T-helper 1 cell treated with Interleukin-12 subunit alpha and Interleukin-12 subunit beta and Interleukin-4 antibody, amounts not matched to agents 30 μg/mL and 1 μg/mL, for 36 hours (primary cell): ENCODE measurements around the gene ATAT1.
A peak's percentile ranks its signal among the peaks of the same experiment; 100 is the strongest.
"Not testable (repeated sequence)": the region's sequence is repeated elsewhere in the genome, so short reads cannot be mapped to it uniquely, and the experiment has no call there.

ENCODE experiments used
- H3K27ac Mint-ChIP-seq: one replicate; pipeline ENCODE4 v1.8.0; 2021; ENCODE audit warnings: mild to moderate bottlenecking, mixed read lengths
- H3K27me3 Mint-ChIP-seq: one replicate; pipeline ENCODE4 v1.8.0; 2021; ENCODE audit warnings: low read depth, mixed read lengths
- H3K36me3 Mint-ChIP-seq: one replicate; pipeline ENCODE4 v1.8.0; 2021; ENCODE audit warnings: low read depth, mixed read lengths
- H3K4me1 Mint-ChIP-seq: one replicate; pipeline ENCODE4 v1.8.0; 2021; ENCODE audit warnings: low read depth, mixed read lengths
- H3K4me3 Mint-ChIP-seq: one replicate; pipeline ENCODE4 v1.8.0; 2021; ENCODE audit warnings: mild to moderate bottlenecking, moderate library complexity, mixed read lengths
- H3K9me3 Mint-ChIP-seq: one replicate; pipeline ENCODE4 v1.8.0; 2021; ENCODE audit warnings: mixed read lengths

ATAT1 gene

DNA sequence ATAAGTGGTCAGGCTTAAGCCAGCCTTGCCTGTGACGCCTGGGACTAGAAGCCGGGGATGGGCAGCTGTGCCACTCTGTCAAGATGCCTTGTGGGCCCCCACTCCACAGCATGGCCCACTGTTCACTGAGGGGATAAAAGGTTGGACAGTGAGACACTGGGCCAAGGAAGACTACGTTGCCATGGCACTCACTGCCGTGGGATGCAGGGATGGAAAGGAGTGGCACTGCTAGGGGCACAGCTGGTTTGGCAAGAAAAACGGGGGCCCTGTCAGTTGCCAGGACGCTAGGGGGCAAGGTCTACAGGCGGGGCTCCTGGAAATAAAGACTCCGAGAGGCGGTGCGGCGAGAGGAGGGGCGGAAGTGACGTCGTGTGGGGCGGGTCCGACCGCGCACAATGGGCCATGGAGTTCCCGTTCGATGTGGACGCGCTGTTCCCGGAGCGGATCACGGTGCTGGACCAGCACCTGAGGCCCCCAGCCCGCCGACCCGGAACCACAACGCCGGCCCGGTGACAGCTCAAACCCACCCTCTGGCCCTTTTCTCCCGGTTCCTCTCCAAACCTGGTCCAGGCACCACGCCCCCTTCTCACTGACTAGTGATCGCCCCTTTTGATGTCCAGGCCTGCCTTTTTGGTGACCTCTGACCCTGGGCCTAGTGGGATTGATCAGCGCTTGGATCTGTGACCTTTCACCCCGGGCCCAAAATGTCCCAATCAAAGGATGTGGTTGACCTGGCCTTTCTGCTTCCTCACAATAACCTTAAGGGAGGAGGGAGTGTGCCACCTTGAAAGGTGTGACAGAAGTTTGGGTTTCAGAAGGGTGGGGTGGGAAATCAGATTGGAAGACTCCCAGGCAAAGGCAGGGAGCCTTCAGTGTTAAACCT lies at the start of gene ATAT1:
TSS of gene ATAT1 (plus strand) at position 391 of the 883 bp plus-strand sequence.
- H3K36me3 Mint-ChIP-seq: peaks cover 46% of the 10 kb centered on the region
- no peaks in the 10 kb centered on the region for H3K9me3 Mint-ChIP-seq
- H3K27me3 Mint-ChIP-seq: no peaks in the 10 kb centered on the region
- H3K27ac Mint-ChIP-seq: peak within 1 kb of the TSS; percentile 98
- peak within 1 kb of the TSS; percentile 96 for H3K4me3 Mint-ChIP-seq
- H3K4me1 Mint-ChIP-seq: peaks cover 22% of the 10 kb centered on the region

GRCh38 chr6:30578051-30578450 lies 48.6 kb upstream of the ATAT1 start:
- Mint-ChIP-seq H3K27ac (no peak overlapping the region), H3K36me3 (peaks cover 54% of the 10 kb centered on the region), H3K4me3 (no peak overlapping the region), H3K27me3 (no peaks in the 10 kb centered on the region), H3K9me3 (no peaks in the 10 kb centered on the region), H3K4me1 (peaks cover 25% of the 10 kb centered on the region)

DNA sequence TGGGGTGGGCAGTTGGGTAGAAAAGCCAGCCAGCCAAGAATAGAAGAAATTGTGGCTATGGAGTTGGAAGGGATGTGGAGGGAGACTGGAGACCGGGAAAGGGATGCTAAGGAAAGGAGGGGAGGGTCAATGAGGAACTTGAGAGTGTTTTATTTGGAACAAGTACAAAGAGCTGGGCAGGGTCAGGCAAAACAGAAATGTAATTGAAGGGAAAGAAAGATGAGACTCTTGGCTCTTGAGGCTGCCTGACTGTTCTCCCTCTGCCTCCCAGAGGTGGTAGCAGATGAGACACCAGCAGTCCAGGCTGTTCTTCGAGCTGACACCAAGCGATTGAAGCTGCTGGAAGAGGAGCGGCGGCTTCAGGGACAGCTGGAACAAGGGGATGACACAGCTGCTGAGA lies 42.8 kb upstream of the ATAT1 start:
- no peaks in the 10 kb centered on the region for H3K27me3 Mint-ChIP-seq

DNA sequence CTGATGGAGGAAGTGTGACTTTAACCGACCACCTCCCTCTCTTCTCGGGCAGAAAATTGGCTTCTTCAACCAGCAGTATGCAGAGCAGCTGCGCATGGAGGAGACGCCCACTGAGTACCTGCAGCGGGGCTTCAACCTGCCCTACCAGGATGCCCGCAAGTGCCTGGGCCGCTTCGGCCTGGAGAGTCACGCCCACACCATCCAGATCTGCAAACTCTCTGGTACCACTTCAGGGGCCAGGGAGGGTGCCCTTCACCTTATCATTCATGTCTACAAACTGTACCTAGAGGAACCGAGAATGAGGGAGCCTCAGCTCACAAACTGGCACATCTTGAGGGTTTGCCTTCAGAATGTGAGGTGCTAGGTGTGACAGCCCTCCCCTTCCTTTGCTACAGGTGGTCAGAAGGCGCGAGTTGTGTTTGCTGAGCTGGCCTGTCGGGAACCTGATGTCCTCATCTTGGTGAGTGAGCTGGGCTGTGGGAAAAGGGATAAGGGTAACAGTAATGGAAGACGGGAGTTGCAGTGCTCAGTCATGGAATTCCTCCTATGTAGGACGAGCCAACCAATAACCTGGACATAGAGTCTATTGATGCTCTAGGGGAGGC lies 36.8 kb upstream of the ATAT1 start:
- H3K9me3 Mint-ChIP-seq: no peaks in the 10 kb centered on the region
- H3K36me3 Mint-ChIP-seq: peaks cover 59% of the 10 kb centered on the region
- H3K27ac Mint-ChIP-seq: no peak overlapping the region
- peaks cover 3% of the 10 kb centered on the region for H3K4me1 Mint-ChIP-seq
- no peaks in the 10 kb centered on the region for H3K27me3 Mint-ChIP-seq
- H3K4me3 Mint-ChIP-seq: no peak overlapping the region

More for the DNA sequence above, 42.8 kb upstream of the ATAT1 start:
- Mint-ChIP-seq H3K4me3 (no peak overlapping the region), H3K36me3 (peaks cover 67% of the 10 kb centered on the region), H3K4me1 (no peaks in the 10 kb centered on the region), H3K27ac (no peak overlapping the region), H3K9me3 (no peaks in the 10 kb centered on the region)

- Mint-ChIP-seq H3K27me3 (no peaks in the 10 kb centered on the region), H3K4me1 (peaks cover 3% of the 10 kb centered on the region), H3K27ac (no peak overlapping the region), H3K9me3 (no peaks in the 10 kb centered on the region), H3K4me3 (no peak overlapping the region), H3K36me3 (peaks cover 55% of the 10 kb centered on the region)
Measured at GRCh38 chr6:30590509-30590908, 36.2 kb upstream of the ATAT1 start.

DNA sequence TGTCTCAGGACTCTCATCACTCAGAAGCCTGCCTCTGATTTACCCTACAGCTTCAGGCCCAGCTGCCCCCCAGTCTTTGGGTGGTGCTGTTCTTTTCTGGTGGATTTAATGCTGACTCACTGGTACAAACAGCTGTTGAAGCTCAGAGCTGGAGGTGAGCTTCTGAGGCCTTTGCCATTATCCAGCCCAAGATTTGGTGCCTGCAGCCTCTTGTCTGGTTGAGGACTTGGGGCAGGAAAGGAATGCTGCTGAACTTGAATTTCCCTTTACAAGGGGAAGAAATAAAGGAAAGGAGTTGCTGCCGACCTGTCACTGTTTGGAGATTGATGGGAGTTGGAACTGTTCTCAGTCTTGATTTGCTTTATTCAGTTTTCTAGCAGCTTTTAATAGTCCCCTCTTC lies 35.7 kb upstream of the ATAT1 start:
- H3K9me3 Mint-ChIP-seq: no peaks in the 10 kb centered on the region
- no peaks in the 10 kb centered on the region for H3K27me3 Mint-ChIP-seq
- peaks cover 53% of the 10 kb centered on the region for H3K36me3 Mint-ChIP-seq
- H3K4me3 Mint-ChIP-seq: no peak overlapping the region
- no peak overlapping the region for H3K27ac Mint-ChIP-seq
- H3K4me1 Mint-ChIP-seq: peaks cover 3% of the 10 kb centered on the region

DNA sequence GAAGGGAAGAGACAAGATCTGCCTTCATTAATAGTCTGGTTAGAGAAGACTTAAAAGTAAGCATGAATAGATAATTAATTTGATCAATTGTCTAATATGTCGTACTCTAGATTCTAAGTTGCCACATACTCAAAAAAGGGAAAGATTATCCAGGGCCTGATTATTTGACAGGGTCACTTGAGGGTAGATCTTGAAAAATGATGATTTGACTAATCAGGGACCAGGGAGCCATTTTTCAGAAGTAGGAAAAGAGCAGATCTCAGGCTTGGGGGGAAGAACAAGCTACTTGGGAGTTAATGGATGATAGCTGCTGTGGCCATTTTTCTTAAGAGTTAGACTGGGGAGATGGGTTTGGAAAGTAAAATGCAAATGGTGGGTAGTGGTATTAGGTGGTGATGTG lies 34.4 kb upstream of the ATAT1 start:
- Mint-ChIP-seq H3K36me3 (peaks cover 47% of the 10 kb centered on the region), H3K4me3 (no peak overlapping the region), H3K27me3 (no peaks in the 10 kb centered on the region), H3K27ac (no peak overlapping the region), H3K9me3 (no peaks in the 10 kb centered on the region), H3K4me1 (peaks cover 4% of the 10 kb centered on the region)

- H3K4me3 Mint-ChIP-seq, H3K27me3 Mint-ChIP-seq, H3K4me1 Mint-ChIP-seq, H3K9me3 Mint-ChIP-seq: not testable (repeated sequence)
- Mint-ChIP-seq H3K27ac (peak overlapping the region; percentile 32), H3K36me3 (peaks cover 31% of the 10 kb centered on the region)
Measured at GRCh38 chr6:30597315-30598144, 29.1 kb upstream of the ATAT1 start.

DNA sequence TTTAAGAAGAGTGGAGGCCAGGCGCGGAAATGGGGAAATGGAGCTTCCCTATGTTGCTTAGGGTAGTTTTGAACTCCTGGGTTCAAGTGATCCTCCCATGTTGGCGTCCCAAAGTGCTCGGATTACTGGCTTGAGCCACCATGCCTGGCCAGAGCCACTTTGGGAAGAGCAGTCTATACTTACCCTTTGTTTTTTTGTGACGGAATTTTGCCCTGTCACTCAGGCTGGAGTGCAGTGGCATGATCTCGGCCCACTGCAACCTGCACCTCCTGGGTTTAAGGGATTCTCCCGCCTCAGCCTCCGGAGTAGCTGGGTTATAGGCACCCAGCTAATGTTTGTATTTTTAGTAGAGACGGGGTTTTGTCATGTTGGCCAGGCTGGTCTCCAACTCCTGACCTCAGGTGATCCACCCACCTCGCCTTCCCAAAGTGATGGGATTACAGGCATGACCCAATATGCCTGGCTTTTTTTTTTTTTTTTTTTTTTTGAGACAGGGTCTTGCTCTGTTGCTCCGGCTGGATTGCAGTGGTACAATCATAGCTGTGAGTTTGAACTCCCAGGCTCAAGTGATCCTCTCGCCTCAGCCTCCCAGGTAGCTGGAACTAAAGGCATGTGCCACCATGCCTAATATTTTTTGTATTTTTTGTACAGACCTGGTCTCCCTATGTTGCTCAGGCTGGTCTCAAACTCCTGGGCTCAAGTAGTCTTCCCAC lies 27.6 kb upstream of the ATAT1 start:
- Mint-ChIP-seq H3K27ac (no peak overlapping the region), H3K9me3 (no peaks in the 10 kb centered on the region), H3K27me3 (no peaks in the 10 kb centered on the region), H3K36me3 (peaks cover 41% of the 10 kb centered on the region), H3K4me1 (peaks cover 7% of the 10 kb centered on the region), H3K4me3 (no peak overlapping the region)

DNA sequence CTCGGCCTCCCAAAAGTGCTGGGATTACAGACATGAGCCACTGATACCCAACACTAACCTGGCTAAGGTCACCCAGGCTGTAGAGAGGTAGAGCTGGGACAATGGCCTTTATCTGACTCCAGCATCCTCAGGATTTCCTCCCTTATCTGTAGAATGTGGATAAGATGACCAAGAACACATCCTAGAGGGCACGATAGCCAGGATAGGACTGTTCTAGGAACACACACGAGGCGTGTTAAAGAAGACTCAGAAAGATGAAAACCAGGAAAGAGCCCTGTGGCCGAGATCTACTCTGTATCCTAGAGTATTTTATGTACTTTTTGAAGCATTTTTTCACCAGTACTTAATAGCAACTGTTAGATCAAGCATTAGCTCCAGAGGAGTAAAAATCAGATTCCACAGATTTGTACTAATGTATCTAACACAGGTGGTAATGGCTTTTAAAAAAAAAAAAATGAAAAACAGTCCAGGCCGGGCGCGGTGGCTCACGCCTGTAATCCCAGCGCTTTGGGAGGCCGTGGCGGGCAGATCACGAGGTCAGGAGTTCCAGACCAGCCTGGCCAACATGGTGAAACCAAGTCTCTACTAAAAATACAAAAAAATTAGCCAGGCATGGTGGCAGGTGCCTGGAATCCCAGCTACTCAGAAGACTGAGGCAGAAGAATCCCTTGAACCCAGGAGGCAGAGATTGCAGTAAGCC lies 26.9 kb upstream of the ATAT1 start:
- Mint-ChIP-seq H3K4me1 (peaks cover 7% of the 10 kb centered on the region), H3K9me3 (no peaks in the 10 kb centered on the region), H3K27ac (no peak overlapping the region), H3K27me3 (no peaks in the 10 kb centered on the region), H3K4me3 (no peak overlapping the region), H3K36me3 (peaks cover 45% of the 10 kb centered on the region)

GRCh38 chr6:30600451-30600961 lies 26.2 kb upstream of the ATAT1 start:
- Mint-ChIP-seq H3K4me3 (no peak overlapping the region), H3K27me3 (no peaks in the 10 kb centered on the region), H3K4me1 (peaks cover 8% of the 10 kb centered on the region), H3K27ac (no peak overlapping the region), H3K9me3 (no peaks in the 10 kb centered on the region), H3K36me3 (peaks cover 46% of the 10 kb centered on the region)

DNA sequence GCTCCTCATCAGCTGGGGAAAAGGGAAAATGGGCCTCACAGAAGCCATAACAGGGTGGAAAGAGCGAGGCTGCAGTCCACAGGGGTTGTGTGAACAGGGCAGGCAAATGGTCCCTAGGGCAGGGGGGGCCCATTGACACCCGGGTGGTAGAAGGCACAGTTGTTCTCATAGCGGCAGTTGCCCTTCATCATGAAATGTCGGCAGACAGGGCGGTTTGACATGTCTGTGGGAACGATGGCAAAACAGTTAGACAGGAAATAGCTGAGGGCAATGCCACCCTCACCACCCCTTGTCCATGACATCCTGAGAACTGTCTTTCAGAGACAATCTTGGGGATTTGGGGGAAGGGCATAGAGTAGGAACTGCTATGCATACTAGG lies 25.2 kb upstream of the ATAT1 start:
- Mint-ChIP-seq H3K27me3 (no peaks in the 10 kb centered on the region), H3K4me1 (peaks cover 12% of the 10 kb centered on the region), H3K4me3 (no peak overlapping the region), H3K27ac (no peak overlapping the region), H3K9me3 (no peaks in the 10 kb centered on the region), H3K36me3 (peaks cover 54% of the 10 kb centered on the region)

GRCh38 chr6:30601815-30602641 lies 24.6 kb upstream of the ATAT1 start:
- Mint-ChIP-seq H3K27ac (no peak overlapping the region), H3K4me3 (no peak overlapping the region), H3K4me1 (peaks cover 12% of the 10 kb centered on the region), H3K36me3 (peaks cover 57% of the 10 kb centered on the region), H3K27me3 (no peaks in the 10 kb centered on the region), H3K9me3 (no peaks in the 10 kb centered on the region)
